ENCODE measurements around the gene CREB5.

DNA sequence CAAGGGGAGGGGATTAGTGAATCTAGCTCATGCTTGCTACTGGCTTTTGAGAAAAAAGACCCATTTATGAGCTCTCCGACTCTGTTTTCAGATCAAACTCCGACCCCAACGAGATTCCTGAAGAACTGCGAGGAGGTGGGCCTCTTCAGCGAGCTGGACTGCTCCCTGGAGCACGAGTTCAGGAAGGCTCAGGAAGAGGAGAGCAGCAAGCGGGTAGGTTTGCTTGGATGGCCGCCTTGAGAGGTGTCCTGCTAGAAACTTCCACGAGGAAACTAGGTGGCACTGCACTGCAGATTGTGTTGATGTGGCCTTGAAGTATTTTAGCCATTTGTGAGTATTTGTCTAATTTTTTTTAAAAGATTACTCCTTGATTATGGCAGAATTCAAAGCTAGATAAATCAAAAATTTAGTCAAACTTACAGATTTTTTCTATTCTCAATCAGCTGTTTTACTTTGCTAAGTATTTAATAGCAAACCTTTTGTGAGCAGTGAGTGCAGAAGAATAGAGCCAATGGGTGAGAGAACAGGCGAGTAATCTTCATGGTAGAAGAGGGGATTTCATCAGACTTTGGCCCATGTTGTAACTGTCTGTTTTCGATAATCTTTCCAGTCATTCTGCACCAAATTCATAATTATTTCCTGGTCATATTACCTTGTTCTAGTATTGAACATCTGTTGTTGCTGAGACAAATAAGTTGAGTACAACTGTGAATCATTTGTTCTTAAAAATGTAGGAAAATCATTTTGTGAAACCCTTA, 95.4 kb downstream of the CREB5 start:
- no peak for TF ChIP-seq CTCF (IDR thresholded peaks at IDR 0.05 in 4 of 5, conservative IDR thresholded peaks at IDR 0.05 in 1 of 5)
- no peak for TF ChIP-seq POLR2A (IDR thresholded peaks at IDR 0.05)

Data from gastrocnemius medialis (tissue), 4 donors.